ENCODE data around the gene PRSS53.

DNA sequence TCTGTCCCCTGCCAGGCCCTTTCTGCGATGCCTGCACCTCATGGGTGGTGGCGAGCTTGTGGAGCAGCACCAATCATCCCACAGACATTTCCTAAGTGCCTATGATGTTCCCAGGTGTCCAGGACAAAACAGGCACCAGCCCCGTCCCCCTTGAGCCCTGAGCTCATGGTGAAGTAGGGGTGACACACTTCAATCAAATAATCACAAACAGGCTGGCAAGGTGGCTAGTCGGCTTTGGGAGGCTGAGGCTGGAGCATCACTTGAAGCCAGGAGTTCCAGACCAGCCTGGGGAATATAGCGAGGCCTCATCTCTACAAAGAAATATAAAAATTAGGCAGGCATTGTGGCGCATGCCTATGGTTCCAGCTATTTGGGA, 47.5 kb upstream of the PRSS53 start:
- TF ChIP-seq POLR2A (IDR thresholded peaks at IDR 0.05) (no peak), EP300 (IDR thresholded peaks at IDR 0.05) (no peak)
- TF ChIP-seq, protein P1, sequence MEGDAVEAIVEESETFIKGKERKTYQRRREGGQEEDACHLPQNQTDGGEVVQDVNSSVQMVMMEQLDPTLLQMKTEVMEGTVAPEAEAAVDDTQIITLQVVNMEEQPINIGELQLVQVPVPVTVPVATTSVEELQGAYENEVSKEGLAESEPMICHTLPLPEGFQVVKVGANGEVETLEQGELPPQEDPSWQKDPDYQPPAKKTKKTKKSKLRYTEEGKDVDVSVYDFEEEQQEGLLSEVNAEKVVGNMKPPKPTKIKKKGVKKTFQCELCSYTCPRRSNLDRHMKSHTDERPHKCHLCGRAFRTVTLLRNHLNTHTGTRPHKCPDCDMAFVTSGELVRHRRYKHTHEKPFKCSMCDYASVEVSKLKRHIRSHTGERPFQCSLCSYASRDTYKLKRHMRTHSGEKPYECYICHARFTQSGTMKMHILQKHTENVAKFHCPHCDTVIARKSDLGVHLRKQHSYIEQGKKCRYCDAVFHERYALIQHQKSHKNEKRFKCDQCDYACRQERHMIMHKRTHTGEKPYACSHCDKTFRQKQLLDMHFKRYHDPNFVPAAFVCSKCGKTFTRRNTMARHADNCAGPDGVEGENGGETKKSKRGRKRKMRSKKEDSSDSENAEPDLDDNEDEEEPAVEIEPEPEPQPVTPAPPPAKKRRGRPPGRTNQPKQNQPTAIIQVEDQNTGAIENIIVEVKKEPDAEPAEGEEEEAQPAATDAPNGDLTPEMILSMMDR (IDR thresholded peaks at IDR 0.05), result no peak

Data from upper lobe of left lung (tissue), 4 donors.